Measurements from ENCODE around the gene THSD7B. TPM values are rescaled to one million over a fixed set of nuclear protein-coding genes. Genes with fewer than 3 reads are reported as not detected.
"Not testable (repeated sequence)": the region's sequence is repeated elsewhere in the genome, so short reads cannot be mapped to it uniquely, and the experiment has no call there.

Gene THSD7B
- total RNA-seq, 1 donor from 2014 or later, result 12.0 TPM

DNA sequence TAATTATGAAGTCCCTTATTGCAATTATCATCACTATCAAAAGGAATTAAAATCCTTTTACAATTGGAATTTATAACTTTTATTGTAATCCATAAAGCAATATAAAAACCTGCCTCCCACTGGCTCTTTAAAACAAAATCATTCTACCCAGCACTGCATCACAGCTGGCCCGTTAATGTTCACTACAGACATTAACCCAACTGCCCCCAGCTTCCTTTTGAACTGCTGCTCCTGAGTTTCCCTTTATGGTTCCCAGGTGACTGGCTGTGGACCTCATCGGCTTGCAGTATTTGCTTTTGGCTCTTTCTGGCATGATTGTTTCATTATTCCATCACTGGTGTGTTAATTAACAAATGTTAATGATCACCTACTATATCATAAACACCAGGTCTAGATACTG, 535.6 kb downstream of the THSD7B start:
- H3K4me1 Mint-ChIP-seq (ENCODE audit: low read depth), result no peaks in the 10 kb centered on the region
- TF ChIP-seq, protein P1, sequence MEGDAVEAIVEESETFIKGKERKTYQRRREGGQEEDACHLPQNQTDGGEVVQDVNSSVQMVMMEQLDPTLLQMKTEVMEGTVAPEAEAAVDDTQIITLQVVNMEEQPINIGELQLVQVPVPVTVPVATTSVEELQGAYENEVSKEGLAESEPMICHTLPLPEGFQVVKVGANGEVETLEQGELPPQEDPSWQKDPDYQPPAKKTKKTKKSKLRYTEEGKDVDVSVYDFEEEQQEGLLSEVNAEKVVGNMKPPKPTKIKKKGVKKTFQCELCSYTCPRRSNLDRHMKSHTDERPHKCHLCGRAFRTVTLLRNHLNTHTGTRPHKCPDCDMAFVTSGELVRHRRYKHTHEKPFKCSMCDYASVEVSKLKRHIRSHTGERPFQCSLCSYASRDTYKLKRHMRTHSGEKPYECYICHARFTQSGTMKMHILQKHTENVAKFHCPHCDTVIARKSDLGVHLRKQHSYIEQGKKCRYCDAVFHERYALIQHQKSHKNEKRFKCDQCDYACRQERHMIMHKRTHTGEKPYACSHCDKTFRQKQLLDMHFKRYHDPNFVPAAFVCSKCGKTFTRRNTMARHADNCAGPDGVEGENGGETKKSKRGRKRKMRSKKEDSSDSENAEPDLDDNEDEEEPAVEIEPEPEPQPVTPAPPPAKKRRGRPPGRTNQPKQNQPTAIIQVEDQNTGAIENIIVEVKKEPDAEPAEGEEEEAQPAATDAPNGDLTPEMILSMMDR (IDR thresholded peaks at IDR 0.05; ENCODE audit: unreplicated experiment), result no peak
- H3K27ac Mint-ChIP-seq, result no peak overlapping the region
- peaks cover 11% of the 10 kb centered on the region for H3K9me3 Mint-ChIP-seq (ENCODE audit: low read depth)
- peaks cover 6% of the 10 kb centered on the region for H3K36me3 Mint-ChIP-seq (ENCODE audit: insufficient read depth)
- DNase-seq (ENCODE audit: low spot score, unreplicated experiment), result no peak
- no peaks in the 10 kb centered on the region for H3K27me3 Mint-ChIP-seq
- H3K4me3 Mint-ChIP-seq (ENCODE audit: low read depth), result no peak overlapping the region

GRCh38 chr2:137302957-137303356, 537.6 kb downstream of the THSD7B start:
- no peak overlapping the region for H3K27ac Mint-ChIP-seq
- H3K36me3 Mint-ChIP-seq (ENCODE audit: insufficient read depth), result peaks cover 3% of the 10 kb centered on the region
- DNase-seq (ENCODE audit: low spot score, unreplicated experiment), result no peak
- TF ChIP-seq, protein P1 (IDR thresholded peaks at IDR 0.05; ENCODE audit: unreplicated experiment), result no peak
- H3K4me1 Mint-ChIP-seq (ENCODE audit: low read depth), result no peaks in the 10 kb centered on the region
- H3K9me3 Mint-ChIP-seq (ENCODE audit: low read depth), result peaks cover 6% of the 10 kb centered on the region
- no peak overlapping the region for H3K4me3 Mint-ChIP-seq (ENCODE audit: low read depth)
- H3K27me3 Mint-ChIP-seq, result no peaks in the 10 kb centered on the region

DNA sequence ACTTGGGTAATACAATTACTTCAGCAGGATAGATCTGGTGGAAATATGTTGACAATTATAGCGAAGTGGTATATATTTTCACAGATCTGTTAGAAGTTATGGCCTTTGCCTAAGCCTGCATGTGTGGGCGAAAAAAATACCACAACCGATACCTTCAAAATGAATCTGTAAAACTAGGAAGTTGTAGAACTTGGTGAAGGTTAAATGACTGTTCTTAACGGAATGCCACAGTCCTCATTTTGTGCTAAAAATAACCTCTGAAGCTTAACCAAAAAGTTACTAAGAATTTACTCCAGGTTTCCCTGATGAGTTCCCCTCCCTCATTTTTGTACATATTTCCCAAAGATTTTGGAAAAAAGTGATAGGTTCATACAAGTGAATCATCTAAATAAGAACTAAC, 550.7 kb downstream of the THSD7B start:
- TF ChIP-seq, protein P1 (IDR thresholded peaks at IDR 0.05; ENCODE audit: unreplicated experiment), result no peak
- DNase-seq (ENCODE audit: low spot score, unreplicated experiment), result no peak
- H3K27me3 Mint-ChIP-seq, result no peaks in the 10 kb centered on the region
- H3K27ac Mint-ChIP-seq, result no peak overlapping the region
- no peaks in the 10 kb centered on the region for H3K4me1 Mint-ChIP-seq (ENCODE audit: low read depth)
- no peaks in the 10 kb centered on the region for H3K36me3 Mint-ChIP-seq (ENCODE audit: insufficient read depth)
- no peak overlapping the region for H3K4me3 Mint-ChIP-seq (ENCODE audit: low read depth)
- H3K9me3 Mint-ChIP-seq (ENCODE audit: low read depth), result peaks cover 5% of the 10 kb centered on the region

DNA sequence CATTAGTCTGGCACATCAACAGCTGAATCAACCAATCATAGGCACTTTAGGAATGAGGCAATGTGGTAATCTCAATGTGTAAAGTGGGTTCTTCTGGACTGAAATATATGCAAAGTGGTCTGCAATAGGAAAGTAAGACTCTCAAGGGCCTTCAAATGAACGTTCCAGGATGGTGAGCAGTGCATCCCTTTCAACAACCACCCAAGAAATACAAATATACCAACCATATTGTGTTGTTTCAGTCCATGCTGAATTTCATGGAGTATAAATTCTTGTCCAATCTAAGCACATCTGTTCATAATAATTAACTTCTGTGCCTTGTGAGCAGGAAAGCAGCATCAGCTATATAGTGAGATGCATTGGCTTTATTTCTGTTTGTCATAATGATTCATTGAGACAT, 556.2 kb downstream of the THSD7B start:
- H3K27me3 Mint-ChIP-seq, result no peaks in the 10 kb centered on the region

DNA sequence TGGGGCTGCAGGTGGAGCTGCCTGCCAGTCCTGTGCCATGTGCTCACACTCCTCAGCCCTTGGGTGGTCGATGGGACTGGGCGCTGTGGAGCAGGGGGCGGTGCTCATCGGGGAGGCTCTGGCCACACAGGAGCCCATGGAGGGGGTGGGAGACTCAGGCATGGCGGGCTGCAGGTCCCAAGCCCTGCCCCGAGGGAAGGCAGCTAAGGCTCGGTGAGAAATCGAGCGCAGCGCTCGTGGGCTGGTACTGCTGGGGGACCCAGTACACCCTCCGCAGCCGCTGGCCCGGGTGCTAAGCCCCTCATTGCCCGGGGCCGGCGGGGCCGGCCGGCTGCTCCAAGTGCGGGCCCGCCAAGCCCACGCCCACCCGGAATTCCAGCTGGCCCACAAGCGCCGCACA, 566.2 kb downstream of the THSD7B start:
- not testable (repeated sequence) for H3K4me3 Mint-ChIP-seq (ENCODE audit: low read depth); DNase-seq (ENCODE audit: low spot score, unreplicated experiment); H3K4me1 Mint-ChIP-seq (ENCODE audit: low read depth); H3K27ac Mint-ChIP-seq; H3K27me3 Mint-ChIP-seq
- Mint-ChIP-seq H3K36me3 (ENCODE audit: insufficient read depth) (peaks cover 12% of the 10 kb centered on the region), H3K9me3 (ENCODE audit: low read depth) (peaks cover 16% of the 10 kb centered on the region)

More for the DNA sequence above, 556.2 kb downstream of the THSD7B start:
- H3K36me3 Mint-ChIP-seq (ENCODE audit: insufficient read depth), result no peaks in the 10 kb centered on the region
- TF ChIP-seq, protein P1 (IDR thresholded peaks at IDR 0.05; ENCODE audit: unreplicated experiment), result no peak
- no peak for DNase-seq (ENCODE audit: low spot score, unreplicated experiment)
- H3K4me1 Mint-ChIP-seq (ENCODE audit: low read depth), result peaks cover 3% of the 10 kb centered on the region
- no peak overlapping the region for H3K4me3 Mint-ChIP-seq (ENCODE audit: low read depth)
- H3K9me3 Mint-ChIP-seq (ENCODE audit: low read depth), result peaks cover 2% of the 10 kb centered on the region
- no peak overlapping the region for H3K27ac Mint-ChIP-seq

- no peaks in the 10 kb centered on the region for H3K27me3 Mint-ChIP-seq
These were observed 568.2 kb downstream of the THSD7B start for GRCh38 chr2:137333386-137334165.

More at GRCh38 chr2:137333386-137334165, 568.2 kb downstream of the THSD7B start:
- peaks cover 12% of the 10 kb centered on the region for H3K36me3 Mint-ChIP-seq (ENCODE audit: insufficient read depth)
- no peak overlapping the region for H3K4me3 Mint-ChIP-seq (ENCODE audit: low read depth)
- H3K9me3 Mint-ChIP-seq (ENCODE audit: low read depth), result peaks cover 15% of the 10 kb centered on the region
- DNase-seq (ENCODE audit: low spot score, unreplicated experiment), result no peak
- peaks cover 2% of the 10 kb centered on the region for H3K4me1 Mint-ChIP-seq (ENCODE audit: low read depth)
- no peak overlapping the region for H3K27ac Mint-ChIP-seq
- TF ChIP-seq, protein P1 (IDR thresholded peaks at IDR 0.05; ENCODE audit: unreplicated experiment), result no peak

Data from progenitor cell of endocrine pancreas (in vitro differentiated cells).